Activated CD8-positive, alpha-beta memory T cell treated with anti-CD3 and anti-CD28 coated beads, Interleukin-2, amount 50 U/mL, for 48 hours (primary cell): ENCODE results near the gene WDR55.
"Not testable (repeated sequence)": the region's sequence is repeated elsewhere in the genome, so short reads cannot be mapped to it uniquely, and the experiment has no call there.

Source experiments
- DNase-seq: peaks from one replicate; pipeline ENCODE4 v3.0.0-alpha.2; 2020

The WDR55 gene, protein sequence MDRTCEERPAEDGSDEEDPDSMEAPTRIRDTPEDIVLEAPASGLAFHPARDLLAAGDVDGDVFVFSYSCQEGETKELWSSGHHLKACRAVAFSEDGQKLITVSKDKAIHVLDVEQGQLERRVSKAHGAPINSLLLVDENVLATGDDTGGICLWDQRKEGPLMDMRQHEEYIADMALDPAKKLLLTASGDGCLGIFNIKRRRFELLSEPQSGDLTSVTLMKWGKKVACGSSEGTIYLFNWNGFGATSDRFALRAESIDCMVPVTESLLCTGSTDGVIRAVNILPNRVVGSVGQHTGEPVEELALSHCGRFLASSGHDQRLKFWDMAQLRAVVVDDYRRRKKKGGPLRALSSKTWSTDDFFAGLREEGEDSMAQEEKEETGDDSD

DNA sequence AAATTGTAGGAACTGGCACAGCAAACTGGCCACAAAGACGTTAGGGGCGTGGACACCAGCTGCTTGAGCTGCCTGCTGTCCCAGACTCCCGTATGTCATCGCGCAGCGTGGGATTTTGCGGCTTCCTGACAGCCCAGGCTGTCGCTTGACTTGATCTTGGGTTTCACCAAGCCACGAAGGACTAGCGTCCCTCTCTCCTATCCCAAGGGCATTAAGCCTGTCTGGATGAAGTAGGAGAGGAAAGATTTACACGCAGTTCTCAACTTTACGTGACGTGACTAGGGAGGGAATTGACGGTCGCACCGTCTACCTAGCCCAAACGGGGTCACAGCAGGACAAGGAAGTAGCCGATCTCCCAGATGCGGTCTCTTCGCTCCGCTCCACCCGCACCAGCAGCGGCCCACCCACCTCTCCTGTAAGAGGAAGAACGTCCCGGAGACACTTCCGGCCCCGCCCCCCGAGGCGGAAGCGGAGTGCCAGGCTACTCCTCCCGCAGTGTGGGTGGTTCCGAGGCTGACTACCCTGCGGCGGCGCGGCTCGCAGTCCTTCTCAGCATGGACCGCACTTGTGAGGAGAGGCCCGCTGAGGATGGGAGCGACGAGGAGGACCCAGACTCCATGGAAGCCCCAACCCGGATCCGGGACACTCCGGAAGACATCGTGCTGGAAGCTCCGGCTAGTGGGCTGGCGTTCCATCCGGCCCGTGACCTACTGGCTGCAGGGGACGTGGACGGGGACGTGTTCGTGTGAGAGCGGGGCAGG is at the start of gene WDR55:
Gene WDR55, plus strand, starts transcription at position 546 of the 761 bp plus-strand sequence. Its CDS starts 9 bp downstream, at position 555.
- peak; percentile 98 for DNase-seq

DNA sequence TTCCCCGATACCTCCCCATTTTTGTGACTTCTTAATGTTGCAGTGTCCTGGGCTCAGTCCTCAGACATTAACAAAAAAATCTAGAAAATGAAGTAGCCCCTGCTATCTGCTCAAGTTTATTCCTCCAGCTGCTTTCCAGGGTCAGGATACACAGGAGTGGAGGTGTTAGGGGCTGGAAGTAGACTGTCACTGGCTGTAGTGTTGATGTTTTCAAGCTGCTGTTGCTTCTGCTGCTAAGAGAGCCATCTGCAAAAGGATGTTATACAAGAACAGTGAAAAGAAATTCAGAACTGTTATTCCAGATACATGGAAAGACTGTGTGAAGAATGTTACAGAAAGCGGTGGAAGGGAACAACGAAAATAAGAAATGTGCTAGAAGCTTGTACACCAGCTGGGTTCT is 42.4 kb upstream of the WDR55 start:
- no peak for DNase-seq

DNA sequence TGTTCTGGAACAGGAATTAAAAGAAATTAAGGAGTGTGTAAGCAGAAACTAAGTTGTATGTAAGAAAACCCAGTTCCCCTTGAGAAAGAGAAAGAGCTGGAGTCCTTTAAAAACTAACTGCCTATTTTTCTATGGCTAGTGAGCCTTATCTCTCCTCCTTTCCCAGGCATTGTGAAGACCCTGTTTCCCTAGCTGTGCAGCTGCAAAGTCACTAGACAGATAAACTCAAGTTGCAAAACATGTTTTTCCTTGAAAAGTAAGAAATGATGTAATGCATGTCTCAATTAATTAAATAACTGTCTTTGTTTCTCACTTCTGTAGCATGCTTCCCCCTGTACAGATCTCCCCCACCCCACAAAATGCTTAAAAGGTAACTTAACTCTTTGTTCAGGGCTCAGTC is 41.6 kb upstream of the WDR55 start:
- DNase-seq, result not testable (repeated sequence)

DNA sequence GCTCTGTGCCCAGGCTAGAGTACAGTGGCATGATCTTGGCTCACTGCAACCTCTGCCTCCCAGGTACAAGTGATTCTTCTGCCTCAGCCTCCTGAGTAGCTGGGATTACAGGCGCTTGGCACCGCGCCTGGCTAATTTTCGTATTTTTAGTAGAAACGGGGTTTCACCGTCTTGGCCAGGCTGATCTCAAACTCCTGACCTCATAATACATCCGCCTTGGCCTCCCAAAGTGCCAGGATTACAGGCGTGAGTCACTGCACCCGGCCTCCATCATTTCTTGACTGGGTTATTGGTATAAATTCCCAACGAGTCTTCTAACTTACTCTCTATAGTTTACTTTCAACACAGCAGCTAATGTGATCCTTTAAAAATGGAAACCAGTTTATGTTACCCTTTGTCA is 39.8 kb upstream of the WDR55 start:
- DNase-seq, result not testable (repeated sequence)

DNA sequence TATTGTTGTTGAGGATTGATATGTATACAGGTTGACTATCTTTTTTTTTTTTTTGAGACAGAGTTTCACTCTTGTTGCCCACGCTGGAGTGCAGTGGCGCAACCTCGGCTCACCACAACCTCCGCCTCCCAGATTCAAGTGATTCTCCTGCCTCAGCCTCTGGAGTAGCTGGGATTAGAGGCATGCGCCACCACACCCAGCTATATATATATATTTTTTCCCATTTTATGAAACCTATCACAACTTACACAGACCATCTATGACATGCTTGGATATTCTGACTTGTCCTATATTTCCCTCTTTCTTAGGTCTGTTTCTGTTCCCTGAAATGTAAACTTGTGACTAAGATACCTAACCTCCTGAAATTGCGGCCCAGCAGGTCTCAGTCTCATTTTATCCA is 36.7 kb upstream of the WDR55 start:
- no peak for DNase-seq

DNA sequence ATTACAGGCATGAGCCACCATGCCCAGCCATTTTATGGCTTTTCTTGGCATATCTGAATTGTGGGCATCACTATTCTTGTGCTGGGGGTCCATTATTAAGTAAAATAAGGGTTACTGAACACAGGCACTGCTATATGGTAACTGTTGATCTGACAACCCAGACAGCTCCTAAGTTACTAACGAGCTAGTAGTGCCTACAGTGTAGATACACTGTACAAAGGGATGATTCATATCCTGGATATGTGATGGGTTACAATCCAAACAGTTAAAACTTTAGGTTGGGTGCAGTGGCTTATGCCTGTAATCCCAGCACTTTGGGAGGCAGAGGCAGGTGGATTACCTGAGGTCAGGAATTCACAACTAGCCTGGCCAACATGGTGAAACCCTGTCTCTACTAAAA is 36.0 kb upstream of the WDR55 start:
- DNase-seq, result no peak

DNA sequence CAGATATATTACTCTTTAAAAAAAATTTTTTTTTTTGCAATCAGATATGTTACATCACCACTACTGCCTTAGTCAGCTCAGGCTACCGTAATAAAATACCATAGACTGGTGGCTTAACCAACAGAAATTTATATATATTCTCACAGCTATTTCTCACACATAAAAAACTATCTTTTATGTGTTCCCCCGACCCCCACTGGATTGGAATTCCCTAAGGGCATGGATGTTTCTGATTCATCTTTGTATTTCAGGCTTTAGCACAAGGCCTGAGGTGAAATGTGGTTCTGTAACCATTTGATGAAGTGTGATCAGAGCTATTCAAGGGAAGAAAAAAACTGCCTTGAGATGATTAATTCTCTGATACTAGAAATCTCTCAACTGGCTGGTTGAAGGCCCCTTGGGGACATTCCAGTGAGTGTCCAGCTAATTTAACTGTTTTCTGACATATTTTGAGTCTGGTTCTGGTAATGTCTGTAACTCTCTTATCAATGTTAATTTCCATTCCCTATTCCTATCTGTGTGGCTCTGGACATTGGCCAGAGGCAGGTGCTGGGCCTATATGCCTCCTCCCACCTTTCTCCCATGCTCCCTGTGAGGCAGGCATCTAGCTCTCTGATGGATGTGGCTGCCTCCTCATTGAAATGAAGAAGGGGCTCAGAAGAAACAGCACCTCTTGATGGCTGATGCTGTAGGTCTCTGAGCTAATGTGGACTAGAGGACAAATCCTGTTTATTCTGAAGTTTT is 34.2 kb upstream of the WDR55 start:
- no peak for DNase-seq

DNA sequence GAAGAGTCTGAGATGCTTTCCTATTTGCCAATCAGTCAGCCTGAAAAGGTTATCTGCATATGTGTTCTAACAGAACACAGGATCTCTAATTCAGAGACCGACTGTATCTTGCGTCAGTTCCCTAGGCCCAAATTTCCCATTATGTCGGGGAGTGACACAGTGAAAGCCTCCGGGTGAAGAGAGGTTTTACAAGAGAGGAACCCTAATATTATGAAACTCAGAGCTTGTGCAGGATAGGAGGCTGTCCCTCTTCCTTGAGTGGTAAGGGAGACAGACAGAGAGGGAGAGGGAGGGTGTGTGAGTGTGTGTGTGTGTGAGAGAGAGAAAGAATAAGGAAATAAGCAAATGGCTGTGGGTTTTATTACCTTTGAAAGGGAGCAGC is 33.7 kb upstream of the WDR55 start:
- DNase-seq, result no peak

DNA sequence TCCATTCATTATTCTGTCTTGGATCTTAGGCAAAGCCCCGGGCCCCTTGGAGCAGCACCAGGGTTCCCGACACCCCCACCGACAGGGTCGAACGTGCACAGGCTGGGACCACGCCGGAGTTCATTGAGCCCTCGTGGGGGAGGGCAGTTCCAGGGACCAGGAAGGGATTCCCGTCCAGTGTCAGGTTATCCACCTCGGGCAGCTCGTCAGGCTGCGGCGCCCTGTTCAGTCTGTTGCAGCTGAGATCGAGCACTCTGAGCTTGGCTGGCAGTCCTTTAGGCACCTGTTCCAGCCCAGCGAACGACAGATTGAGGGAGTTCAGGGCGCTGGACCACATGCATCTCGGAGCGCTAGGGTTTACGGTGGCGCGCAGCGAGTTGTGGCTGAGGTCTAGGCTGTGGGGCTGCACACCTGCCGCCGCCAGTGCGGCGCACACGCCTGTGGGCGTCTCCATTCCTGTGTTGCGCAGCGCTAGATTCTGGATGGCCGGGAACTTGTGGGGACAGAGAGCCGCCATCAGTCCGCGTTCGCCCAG is 32.8 kb upstream of the WDR55 start:
- DNase-seq, result no peak

DNA sequence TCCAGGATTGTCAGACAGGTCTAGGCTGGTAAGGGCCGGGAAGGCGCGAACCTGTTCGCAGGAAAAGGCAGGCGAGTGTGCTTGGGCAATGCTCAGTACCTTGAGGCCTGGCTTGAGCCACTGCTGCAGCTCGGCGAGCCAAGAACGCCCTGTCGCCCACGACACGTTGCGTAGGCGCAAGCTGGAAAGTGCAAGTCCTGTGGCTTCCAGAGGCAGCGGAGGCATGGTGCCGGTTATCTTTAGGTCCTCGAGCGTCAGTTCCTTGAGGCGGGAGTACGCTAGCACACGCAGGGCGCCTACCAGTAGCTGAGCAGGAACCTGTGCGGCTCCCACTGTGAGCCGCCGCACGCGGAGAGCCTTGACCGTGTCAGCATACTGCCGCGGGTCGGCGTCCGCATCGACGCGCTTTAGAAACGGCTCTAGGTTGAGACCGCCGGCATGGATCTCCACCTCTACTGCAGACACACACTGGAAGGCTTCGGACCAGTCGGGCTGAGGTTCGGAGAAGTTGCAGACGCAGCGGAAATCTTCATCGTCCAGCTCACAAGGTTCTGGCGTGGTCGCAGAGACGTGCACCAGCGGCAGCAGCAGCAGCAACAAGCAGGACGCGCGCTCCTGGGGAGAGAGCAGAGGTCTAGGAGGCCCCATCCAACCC is 32.2 kb upstream of the WDR55 start:
- DNase-seq, result peak; percentile 70

DNA sequence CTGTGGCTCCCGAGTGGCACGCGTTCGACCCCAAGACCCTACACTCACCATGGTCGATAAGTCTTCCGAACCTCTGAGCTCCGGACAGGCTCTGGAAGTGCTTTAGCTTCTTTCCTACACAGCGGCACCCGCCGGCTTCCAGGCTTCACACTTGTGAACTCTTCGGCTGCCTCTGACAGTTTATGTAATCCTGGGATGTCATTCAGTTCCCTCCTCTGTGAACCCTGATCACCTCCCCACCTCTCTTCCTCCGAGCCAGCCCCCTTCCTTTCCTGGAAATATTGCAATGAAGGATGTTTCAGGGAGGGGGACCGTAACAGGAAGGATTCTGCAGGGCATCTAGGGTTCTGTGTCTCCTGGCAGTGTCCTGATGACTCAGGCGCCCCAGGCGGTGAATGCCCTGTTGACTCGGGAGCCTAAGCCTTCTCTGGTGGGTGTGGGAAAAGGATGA is 31.7 kb upstream of the WDR55 start, which contains the start of gene CD14:
Gene CD14, minus strand, starts transcription at position 155 of the 451 bp plus-strand sequence. Its CDS starts 104 bp downstream, at position 51.
- no peak for DNase-seq

DNA sequence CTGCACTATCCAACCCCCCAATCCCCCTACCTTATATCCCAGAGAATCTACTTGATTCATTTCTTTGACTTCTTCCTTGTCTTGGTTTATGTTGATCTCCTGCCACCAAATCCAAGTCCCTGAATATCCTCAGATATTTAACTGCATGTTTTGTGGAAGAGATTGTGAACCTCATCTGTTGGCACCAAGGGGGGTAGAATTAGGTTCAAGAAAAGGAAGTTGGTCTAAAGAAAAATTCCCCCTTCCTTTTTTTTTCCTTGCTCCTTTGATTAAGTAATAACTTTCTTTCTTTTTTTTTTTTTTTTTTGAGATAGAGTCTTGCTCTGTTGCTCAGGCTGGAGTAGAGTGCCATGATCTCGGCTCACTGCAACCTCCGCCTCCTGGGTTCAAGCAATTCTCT is 31.2 kb upstream of the WDR55 start:
- no peak for DNase-seq

DNA sequence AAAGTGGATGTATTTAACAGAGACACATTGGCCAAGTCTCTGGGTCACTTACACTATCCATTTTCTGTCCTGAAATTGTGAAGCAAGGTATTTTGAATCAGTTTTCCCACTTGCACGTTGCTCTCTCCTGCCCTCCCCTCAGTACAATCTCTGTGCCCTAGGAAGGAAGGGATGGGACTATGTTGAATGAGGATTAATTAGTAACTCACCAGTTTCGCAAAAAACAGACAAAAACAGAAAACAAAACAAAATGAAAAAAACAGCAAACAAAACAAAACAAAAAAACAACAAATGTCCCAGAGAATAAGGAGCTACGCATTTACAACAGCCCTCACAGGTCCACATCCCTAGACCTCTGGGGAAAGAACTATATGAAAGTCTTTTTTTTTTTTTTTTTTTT is 30.6 kb upstream of the WDR55 start:
- DNase-seq, result no peak

DNA sequence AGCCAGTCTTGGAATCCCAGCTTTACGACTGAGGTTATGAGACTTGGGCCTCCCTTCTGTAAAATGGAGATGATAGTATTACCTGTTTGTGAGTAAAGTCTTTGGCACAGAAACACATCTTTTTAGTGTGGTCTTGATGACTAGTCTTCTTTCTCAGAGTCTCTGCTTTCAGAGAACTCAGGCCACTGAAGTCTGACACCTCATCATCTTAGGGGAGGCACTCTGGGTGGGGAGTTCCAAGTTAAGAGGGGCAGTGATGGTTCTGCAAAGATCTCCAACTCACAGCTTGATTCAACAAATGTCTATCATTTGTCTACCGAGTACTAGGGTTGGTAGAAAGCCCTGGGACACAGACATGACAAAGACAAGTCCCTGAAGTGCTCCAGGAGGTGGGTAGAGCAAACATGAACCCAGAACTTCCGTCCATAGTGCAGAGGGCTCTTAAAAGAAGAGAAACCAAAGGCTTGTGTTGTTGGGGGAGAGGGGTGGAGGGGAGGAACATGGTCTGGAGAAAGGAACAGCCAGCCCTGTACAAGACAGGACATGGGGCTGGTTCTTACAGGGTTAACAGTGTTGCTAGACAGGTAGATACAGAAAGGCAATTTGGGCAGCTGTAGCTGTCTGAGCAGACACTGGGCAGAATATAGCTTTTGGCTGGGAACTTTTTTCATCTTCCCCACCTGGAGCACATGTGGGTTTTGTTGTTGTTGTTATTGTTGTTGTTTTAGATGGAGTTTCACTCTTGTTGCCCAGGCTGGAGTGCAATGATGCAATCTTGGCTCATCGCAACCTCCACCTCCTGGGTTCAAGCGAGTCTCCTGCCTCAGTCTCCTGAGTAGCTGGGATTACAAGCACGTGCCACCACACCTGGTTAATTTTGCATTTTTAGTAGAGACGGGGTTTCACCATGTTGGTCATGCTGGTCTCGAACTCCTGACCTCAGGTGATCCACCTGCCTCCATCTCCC is 29.1 kb upstream of the WDR55 start:
- no peak for DNase-seq

DNA sequence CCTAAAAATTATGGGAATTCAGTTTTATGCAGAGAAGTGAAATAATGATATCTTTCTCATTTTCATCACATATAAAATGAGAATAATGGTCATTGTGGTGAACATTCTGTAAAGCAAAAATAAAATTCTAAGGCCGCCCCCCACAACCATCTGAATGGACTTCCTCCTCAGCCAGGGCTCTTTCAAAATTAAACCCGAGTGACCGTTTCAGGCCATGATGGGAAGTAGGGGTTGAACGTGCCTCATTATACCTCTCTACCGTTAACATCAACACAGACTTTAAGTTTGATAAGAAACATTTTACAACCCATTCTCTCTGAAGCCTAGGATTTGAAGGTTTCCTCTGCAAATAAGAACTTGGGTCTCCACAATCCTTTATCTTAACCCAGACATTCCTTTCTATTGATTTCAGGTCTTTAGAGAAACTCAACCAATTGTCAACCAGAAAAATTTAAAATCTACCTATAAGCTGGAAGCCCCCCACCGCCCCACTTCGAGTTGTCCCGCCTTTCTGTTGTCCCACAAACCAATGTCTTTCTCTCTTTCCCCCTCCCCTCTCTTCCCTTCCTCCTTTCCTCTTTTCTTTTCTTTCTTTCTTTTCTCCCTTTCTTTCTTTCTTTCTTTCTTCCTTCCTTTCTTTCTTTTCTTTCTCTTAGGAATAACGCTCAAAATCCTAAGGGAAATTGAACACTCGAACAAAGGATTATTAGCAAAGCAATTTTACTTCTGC is 27.2 kb upstream of the WDR55 start:
- DNase-seq, result no peak

DNA sequence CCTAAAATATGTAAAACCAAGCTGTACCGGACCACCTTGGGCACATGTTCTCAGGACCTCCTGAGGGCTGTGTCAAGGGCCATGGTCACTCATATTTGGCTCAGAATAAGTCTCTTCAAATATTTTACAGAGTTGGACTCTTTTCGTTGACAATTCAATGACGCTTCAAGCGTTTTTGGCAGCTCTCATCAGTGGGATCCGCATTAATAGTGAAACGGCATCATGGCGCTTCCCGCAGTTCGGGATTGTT is 25.9 kb upstream of the WDR55 start:
- not testable (repeated sequence) for DNase-seq

DNA sequence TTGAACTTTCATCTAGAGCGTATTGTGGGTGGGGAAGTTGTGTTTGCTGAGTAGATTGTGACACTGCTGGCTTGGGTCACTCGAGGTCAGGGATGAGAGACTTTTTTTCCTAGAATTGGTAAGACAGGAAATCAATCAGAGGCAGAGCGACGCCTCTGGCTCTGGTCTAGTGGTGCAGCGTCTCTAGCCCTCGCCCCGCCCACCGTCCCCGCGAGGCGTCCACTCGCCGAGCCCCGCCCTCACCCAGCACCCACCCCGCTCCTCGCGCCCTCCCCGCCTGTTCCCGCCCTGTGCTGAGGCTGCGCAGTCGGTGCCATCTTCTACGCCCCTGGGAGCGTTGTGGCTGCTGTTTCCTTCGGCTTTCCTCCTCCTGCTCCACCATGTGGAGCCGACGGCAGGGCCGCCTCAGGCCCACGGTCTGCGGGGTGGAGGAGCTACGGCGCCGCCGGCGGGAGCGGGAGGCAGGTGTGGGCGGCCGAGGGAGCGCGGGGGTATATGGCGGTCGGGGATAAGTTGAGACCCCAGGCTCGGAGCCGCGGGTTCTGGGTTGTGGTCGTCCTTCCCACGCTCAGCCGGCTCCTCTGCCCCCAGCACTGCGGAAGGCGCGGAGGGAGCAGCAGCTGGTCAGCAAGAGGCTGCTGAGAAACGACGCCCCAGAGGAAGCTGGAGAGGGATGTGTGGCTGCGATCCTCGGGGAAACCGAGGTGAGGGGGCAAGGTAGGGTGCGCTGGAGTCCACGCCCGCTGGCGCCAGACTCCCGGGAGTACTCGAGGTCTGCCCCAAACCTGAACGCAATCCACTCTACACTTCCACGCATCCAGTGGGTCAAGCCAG is 25.3 kb upstream of the WDR55 start, which contains the start of gene TMCO6:
Gene TMCO6, plus strand, starts transcription at position 304 of the 834 bp plus-strand sequence. Its CDS starts 77 bp downstream, at position 381.
- DNase-seq, result peak; percentile 97

DNA sequence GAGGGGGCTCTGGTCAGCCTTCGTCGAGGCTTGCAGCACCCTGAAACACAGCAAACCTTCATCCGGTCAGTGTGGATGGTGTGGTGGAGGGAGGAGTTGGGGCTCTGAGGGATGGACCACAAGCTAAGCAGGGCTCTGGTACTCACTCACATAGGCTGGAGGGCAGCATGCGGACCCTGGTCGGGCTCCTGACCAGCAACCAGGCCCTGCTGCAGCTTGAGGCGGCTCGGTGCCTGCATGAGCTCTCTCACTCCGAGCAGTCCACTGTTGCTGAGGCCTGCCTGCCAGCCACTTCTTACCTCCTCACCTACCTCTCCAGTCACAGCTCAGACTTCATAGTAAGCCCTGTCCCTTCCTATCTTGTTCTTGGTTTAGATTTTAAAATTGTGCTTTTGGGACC is 23.0 kb upstream of the WDR55 start:
- no peak for DNase-seq

DNA sequence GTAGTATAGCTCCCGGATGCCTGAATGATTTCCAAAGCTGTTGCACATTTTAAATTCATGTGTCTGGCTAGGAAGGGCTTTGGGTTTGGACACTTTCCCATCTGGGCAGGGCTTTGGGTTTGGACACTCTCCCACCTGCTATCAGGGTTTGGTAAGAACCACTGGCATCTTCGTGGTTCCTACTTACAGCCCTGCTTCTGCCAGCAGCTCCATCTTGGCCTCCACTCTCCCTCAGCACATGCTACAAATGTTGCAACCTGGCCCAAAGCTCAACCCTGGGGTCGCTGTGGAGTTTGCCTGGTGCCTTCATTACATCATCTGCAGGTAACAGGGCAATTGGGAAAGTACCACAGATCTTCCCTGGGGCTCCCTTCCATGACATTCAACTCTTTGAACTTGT is 22.0 kb upstream of the WDR55 start:
- DNase-seq, result no peak

DNA sequence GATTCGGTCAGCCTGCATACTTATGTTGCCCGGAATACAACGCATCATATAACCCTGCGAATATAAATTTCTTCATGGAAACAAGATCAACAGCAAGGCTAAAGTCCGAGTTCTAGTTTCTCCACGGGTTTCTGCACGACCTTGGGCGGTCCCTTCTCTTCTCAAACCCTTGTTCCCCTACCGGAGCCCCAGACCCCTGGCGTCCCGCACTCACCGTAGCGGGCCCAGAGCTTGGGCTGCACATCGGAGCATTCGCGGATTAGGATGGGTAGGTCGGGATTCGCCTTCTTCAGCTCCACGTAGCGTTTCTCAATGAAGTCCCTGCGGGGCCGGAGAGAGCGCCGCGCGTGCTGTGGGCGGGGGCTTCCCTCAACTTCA is 17.7 kb upstream of the WDR55 start:
- no peak for DNase-seq
